ENCODE measurements around the gene GRIK4. TPM values are rescaled to one million over a fixed set of nuclear protein-coding genes. Genes with fewer than 3 reads are reported as not detected.
A peak's percentile ranks its signal among the peaks of the same experiment; 100 is the strongest.

The GRIK4 gene
- total and polyA plus RNA-seq, 9 of the 15 experiments (the other 6 are each of a cell fraction or from before 2014, with no cell fraction given), result not detected

- TF ChIP-seq HMGXB4 (CRISPR knock-in tag; IDR thresholded peaks at IDR 0.05) (no peak), POLR2AphosphoS5 (IDR thresholded peaks at IDR 0.05; ENCODE audit: control insufficient read depth, insufficient read depth, low read depth, low read length) (no peak), RB1 (IDR thresholded peaks at IDR 0.05; ENCODE audit: low read depth) (no peak), POLR2H (tag; IDR thresholded peaks at IDR 0.05; ENCODE audit: low read depth) (no peak), POLR2B (IDR thresholded peaks at IDR 0.05; ENCODE audit: low read depth, partially characterized antibody) (no peak), FOXP1 (CRISPR knock-in tag; IDR thresholded peaks at IDR 0.05) (no peak), CREBBP (IDR thresholded peaks at IDR 0.05; ENCODE audit: low read depth, low read length) (no peak), TBL1XR1 (IDR thresholded peaks at IDR 0.05; ENCODE audit: low read length in 2 of 2) (no peak), MCM3 (IDR thresholded peaks at IDR 0.05) (no peak), CHD4 (IDR thresholded peaks at IDR 0.05; ENCODE audit: insufficient read depth, insufficient replicate concordance, low read depth, low read length, poor library complexity, severe bottlenecking) (no peak), NFE2 (IDR thresholded peaks at IDR 0.05; ENCODE audit: low read depth) (peak; percentile 53), NR2C1 (IDR thresholded peaks at IDR 0.05) (no peak), NR2C1 (tag; IDR thresholded peaks at IDR 0.05) (no peak), KLF1 (tag; IDR thresholded peaks at IDR 0.05) (no peak), MAFG (tag; conservative IDR thresholded peaks at IDR 0.05) (peak; percentile 64), BCOR (IDR thresholded peaks at IDR 0.05) (no peak), POLR2A (conservative IDR thresholded peaks at IDR 0.05) (no peak), CTCFL (IDR thresholded peaks at IDR 0.05; ENCODE audit: borderline replicate concordance, insufficient read depth, low read depth, low read length, poor library complexity, severe bottlenecking) (no peak), NRF1 (conservative IDR thresholded peaks at IDR 0.05 in 1 of 2, IDR thresholded peaks at IDR 0.05 in 1 of 2) (no peak), ZNF655 (CRISPR knock-in tag; IDR thresholded peaks at IDR 0.05) (no peak)
- TF ChIP-seq, protein P1, sequence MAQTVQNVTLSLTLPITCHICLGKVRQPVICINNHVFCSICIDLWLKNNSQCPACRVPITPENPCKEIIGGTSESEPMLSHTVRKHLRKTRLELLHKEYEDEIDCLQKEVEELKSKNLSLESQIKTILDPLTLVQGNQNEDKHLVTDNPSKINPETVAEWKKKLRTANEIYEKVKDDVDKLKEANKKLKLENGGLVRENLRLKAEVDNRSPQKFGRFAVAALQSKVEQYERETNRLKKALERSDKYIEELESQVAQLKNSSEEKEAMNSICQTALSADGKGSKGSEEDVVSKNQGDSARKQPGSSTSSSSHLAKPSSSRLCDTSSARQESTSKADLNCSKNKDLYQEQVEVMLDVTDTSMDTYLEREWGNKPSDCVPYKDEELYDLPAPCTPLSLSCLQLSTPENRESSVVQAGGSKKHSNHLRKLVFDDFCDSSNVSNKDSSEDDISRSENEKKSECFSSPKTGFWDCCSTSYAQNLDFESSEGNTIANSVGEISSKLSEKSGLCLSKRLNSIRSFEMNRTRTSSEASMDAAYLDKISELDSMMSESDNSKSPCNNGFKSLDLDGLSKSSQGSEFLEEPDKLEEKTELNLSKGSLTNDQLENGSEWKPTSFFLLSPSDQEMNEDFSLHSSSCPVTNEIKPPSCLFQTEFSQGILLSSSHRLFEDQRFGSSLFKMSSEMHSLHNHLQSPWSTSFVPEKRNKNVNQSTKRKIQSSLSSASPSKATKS (CRISPR knock-in tag; IDR thresholded peaks at IDR 0.05), result no peak
- TF ChIP-seq, protein P2, sequence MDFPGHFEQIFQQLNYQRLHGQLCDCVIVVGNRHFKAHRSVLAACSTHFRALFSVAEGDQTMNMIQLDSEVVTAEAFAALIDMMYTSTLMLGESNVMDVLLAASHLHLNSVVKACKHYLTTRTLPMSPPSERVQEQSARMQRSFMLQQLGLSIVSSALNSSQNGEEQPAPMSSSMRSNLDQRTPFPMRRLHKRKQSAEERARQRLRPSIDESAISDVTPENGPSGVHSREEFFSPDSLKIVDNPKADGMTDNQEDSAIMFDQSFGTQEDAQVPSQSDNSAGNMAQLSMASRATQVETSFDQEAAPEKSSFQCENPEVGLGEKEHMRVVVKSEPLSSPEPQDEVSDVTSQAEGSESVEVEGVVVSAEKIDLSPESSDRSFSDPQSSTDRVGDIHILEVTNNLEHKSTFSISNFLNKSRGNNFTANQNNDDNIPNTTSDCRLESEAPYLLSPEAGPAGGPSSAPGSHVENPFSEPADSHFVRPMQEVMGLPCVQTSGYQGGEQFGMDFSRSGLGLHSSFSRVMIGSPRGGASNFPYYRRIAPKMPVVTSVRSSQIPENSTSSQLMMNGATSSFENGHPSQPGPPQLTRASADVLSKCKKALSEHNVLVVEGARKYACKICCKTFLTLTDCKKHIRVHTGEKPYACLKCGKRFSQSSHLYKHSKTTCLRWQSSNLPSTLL (IDR thresholded peaks at IDR 0.05), result no peak
Observed at GRCh38 chr11:120590472-120590871, 78.9 kb downstream of the GRIK4 start (continued).

Measured in K562 (cell line).